CD14-positive monocyte (primary cell): ENCODE data around the gene STON2. TPM values are rescaled to one million over a fixed set of nuclear protein-coding genes. Genes with fewer than 3 reads are reported as not detected.

ENCODE experiments used
- DNase-seq, 3 donors: peaks; one replicate each; pipeline ENCODE4 v3.0.0-alpha.2; 2011 to 2022
- H2AFZ ChIP-seq: 2 replicates; pipeline ENCODE4 v1.6.0; 2012; ENCODE audit warnings: mild to moderate bottlenecking, low read depth, low read length, inconsistent platforms; ENCODE audit not compliant: insufficient read depth, poor library complexity, severe bottlenecking
- H3K27ac ChIP-seq, 2 donors: 1 replicate in 1 of 2; 2 replicates in 1 of 2; pipeline ENCODE4 v1.5.1; 2012 to 2013; ENCODE audit warnings: low read length in 2 of 2, control low read depth in 1 of 2, inconsistent platforms in 1 of 2, low read depth in 1 of 2, mild to moderate bottlenecking in 1 of 2
- H3K27me3 ChIP-seq, 2 donors: one replicate each; pipeline versions ENCODE4 v1.6.0 to v1.6.1; 2011 to 2013; ENCODE audit warnings: low read length in 2 of 2; ENCODE audit not compliant: control insufficient read depth in 2 of 2, insufficient read depth in 2 of 2
- H3K36me3 ChIP-seq, 2 donors: replicated peaks in 1 of 2; 1 replicate in 1 of 2; 2 replicates in 1 of 2; pipeline versions ENCODE4 v1.5.1 to v1.6.1; 2012 to 2013; ENCODE audit warnings: low read length in 2 of 2, control low read depth in 1 of 2, inconsistent platforms in 1 of 2, mild to moderate bottlenecking in 1 of 2; ENCODE audit not compliant: insufficient read depth in 2 of 2, control insufficient read depth in 1 of 2
- H3K4me1 ChIP-seq, 2 donors: 1 replicate in 1 of 2; 2 replicates in 1 of 2; pipeline versions ENCODE4 v1.5.1 to v1.6.1; 2012 to 2013; ENCODE audit warnings: low read length in 2 of 2, control low read depth in 1 of 2, inconsistent platforms in 1 of 2, mild to moderate bottlenecking in 1 of 2, moderate library complexity in 1 of 2; ENCODE audit not compliant: insufficient read depth in 2 of 2, control insufficient read depth in 1 of 2
- H3K4me2 ChIP-seq: replicated peaks from 2 replicates; pipeline ENCODE3; 2012; ENCODE audit warnings: low read length, moderate library complexity, mild to moderate bottlenecking; ENCODE audit not compliant: poor library complexity, severe bottlenecking; ENCODE audit errors: extremely low read depth
- H3K4me3 ChIP-seq, 3 experiments: fragments of 200-600 bp in 1 of 3; sonication (generic) in 1 of 3; replicated peaks in 1 of 3; 1 replicate in 2 of 3; 2 replicates in 1 of 3; pipeline ENCODE4 v1.5.1; 2011 to 2013; ENCODE audit warnings: low read length in 3 of 3, mild to moderate bottlenecking in 3 of 3, control low read depth in 2 of 3, low read depth in 2 of 3, inconsistent platforms in 1 of 3, moderate library complexity in 1 of 3
- H3K79me2 ChIP-seq: 2 replicates; pipeline ENCODE4 v1.6.0; 2012; ENCODE audit warnings: mild to moderate bottlenecking, control low read depth, inconsistent platforms, low read length, moderate library complexity; ENCODE audit not compliant: insufficient read depth
- H3K9ac ChIP-seq: 2 replicates; pipeline ENCODE4 v1.6.0; 2017; ENCODE audit warnings: low read length, mild to moderate bottlenecking; ENCODE audit not compliant: insufficient read depth, poor library complexity, severe bottlenecking
- H3K9me3 ChIP-seq, 2 donors: replicated peaks in 1 of 2; 1 replicate in 1 of 2; 2 replicates in 1 of 2; pipeline versions ENCODE4 v1.5.1 to v1.6.1; 2012 to 2013; ENCODE audit warnings: low read length in 2 of 2, control low read depth in 1 of 2; ENCODE audit not compliant: control insufficient read depth in 1 of 2, insufficient read depth in 1 of 2
- H4K20me1 ChIP-seq: 2 replicates; pipeline ENCODE4 v1.6.0; 2012; ENCODE audit warnings: mild to moderate bottlenecking, low read length, control low read depth, moderate library complexity; ENCODE audit not compliant: insufficient read depth
- H3K27ac Mint-ChIP-seq, 7 donors: one replicate each; pipeline ENCODE4 v1.8.0; 2020; ENCODE audit warnings: mild to moderate bottlenecking in 7 of 7, mixed read lengths in 7 of 7, moderate library complexity in 6 of 7, inconsistent platforms in 2 of 7
- H3K27me3 Mint-ChIP-seq, 3 donors: one replicate each; pipeline ENCODE4 v1.8.0; 2021 to 2022; ENCODE audit warnings: low read depth in 3 of 3, mild to moderate bottlenecking in 3 of 3, mixed read lengths in 3 of 3, moderate library complexity in 3 of 3, inconsistent platforms in 1 of 3
- H3K36me3 Mint-ChIP-seq, 2 donors: one replicate each; pipeline ENCODE4 v1.8.0; 2020; ENCODE audit warnings: mixed read lengths in 2 of 2, inconsistent platforms in 1 of 2, mild to moderate bottlenecking in 1 of 2
- H3K4me1 Mint-ChIP-seq: one replicate; pipeline ENCODE4 v1.8.0; 2020; ENCODE audit warnings: mild to moderate bottlenecking, mixed read lengths
- H3K4me3 Mint-ChIP-seq, 2 donors: one replicate each; pipeline ENCODE4 v1.8.0; 2020; ENCODE audit warnings: mild to moderate bottlenecking in 2 of 2, mixed read lengths in 2 of 2, moderate library complexity in 1 of 2
- H3K9me3 Mint-ChIP-seq, 7 donors: one replicate each; pipeline ENCODE4 v1.8.0; 2020 to 2022; ENCODE audit warnings: mixed read lengths in 7 of 7, mild to moderate bottlenecking in 6 of 7, moderate library complexity in 6 of 7, inconsistent platforms in 2 of 7
- WGBS: methylation state at CpG from one replicate; pipeline ENCODE4 v1.1.5; 2013; ENCODE audit warnings: missing lambda C conversion rate; ENCODE audit not compliant: insufficient coverage; 5-methylcytosine and 5-hydroxymethylcytosine counted together
- intact Hi-C, 2 donors: fragments of 100-400 bp; cut with micrococcal nuclease; formaldehyde crosslinking; loops; one replicate each; pipeline versions ENCODE4 v1.15.0 to v1.15.1; 2023
- polyA plus RNA-seq, 3 donors: library from polyadenylated mRNA; depleted of rRNA in 1 of 3; unstranded in 2 of 3; stranded (reverse) in 1 of 3; fragments of 300-500 nt in 2 of 3; fragments of >200 nt in 1 of 3; fragmentation: Illumina TruSeq in 2 of 3; gene quantifications; 1 replicate in 2 of 3; 2 replicates in 1 of 3; pipeline ENCODE4 v1.2.3, GENCODE V29; 2012 to 2021
- TF ChIP-seq, protein P1 (sequence below): fragments of 200-600 bp; IDR thresholded peaks from one replicate; pipeline ENCODE4 v1.8.0; 2022; ENCODE audit warnings: antibody characterized with exemption, mild to moderate bottlenecking

The STON2 gene
- polyA plus RNA-seq, 3 donors: 1.6 to 3.2 (median 2.1) TPM

GRCh38 chr14:81263777-81264410 lies 136.2 kb downstream of the STON2 start:
- Histone ChIP-seq H3K4me1 (no peaks in the 10 kb centered on the region), H3K9me3 (no peaks in the 10 kb centered on the region), H2AFZ (no peak overlapping the region), H3K9ac (no peak overlapping the region), H3K79me2 (no peaks in the 10 kb centered on the region), H3K36me3 (no peaks in the 10 kb centered on the region), H3K4me3 (no peak overlapping the region), H4K20me1 (no peaks in the 10 kb centered on the region), H3K4me2 (no peak overlapping the region), H3K27ac (no peak overlapping the region), H3K27me3 (no peaks in the 10 kb centered on the region)
- intact Hi-C loops: no loop called here
- TF ChIP-seq, protein P1, sequence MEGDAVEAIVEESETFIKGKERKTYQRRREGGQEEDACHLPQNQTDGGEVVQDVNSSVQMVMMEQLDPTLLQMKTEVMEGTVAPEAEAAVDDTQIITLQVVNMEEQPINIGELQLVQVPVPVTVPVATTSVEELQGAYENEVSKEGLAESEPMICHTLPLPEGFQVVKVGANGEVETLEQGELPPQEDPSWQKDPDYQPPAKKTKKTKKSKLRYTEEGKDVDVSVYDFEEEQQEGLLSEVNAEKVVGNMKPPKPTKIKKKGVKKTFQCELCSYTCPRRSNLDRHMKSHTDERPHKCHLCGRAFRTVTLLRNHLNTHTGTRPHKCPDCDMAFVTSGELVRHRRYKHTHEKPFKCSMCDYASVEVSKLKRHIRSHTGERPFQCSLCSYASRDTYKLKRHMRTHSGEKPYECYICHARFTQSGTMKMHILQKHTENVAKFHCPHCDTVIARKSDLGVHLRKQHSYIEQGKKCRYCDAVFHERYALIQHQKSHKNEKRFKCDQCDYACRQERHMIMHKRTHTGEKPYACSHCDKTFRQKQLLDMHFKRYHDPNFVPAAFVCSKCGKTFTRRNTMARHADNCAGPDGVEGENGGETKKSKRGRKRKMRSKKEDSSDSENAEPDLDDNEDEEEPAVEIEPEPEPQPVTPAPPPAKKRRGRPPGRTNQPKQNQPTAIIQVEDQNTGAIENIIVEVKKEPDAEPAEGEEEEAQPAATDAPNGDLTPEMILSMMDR: no peak
- DNase-seq: no peak
- no peak overlapping the region for H3K27ac Mint-ChIP-seq
- 93% methylated on average over 3 of the region's 4 CpGs for WGBS
- H3K9me3 Mint-ChIP-seq: peaks cover 0 to under 1% (median 0%) of the 10 kb centered on the region in 7 donors
- H3K4me1 Mint-ChIP-seq: no peaks in the 10 kb centered on the region
- no peaks in the 10 kb centered on the region for H3K27me3 Mint-ChIP-seq
- H3K36me3 Mint-ChIP-seq: no peaks in the 10 kb centered on the region
- H3K4me3 Mint-ChIP-seq: no peak overlapping the region

DNA sequence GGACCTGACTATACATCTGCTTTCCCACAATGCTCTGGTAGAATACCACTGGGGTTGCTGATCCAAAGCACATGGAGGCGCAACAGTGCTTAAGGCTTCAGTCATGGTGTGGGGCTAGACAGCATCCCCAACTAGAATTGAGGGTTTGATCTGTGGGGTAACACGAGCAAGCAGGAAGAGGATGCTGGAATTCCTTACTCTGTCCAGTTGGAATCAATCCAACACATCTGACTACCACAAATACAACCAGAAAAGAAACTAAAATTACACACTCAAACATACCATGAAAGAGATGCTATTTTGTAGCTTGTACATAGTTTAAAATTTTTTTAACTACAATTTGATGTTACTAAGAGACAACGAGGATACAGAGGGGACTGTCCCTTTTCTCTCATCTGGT lies 138.9 kb downstream of the STON2 start:
- H3K36me3 Mint-ChIP-seq: no peaks in the 10 kb centered on the region
- intact Hi-C loops: no loop called here
- H3K9ac ChIP-seq: no peak overlapping the region
- TF ChIP-seq, protein P1: no peak
- H4K20me1 ChIP-seq: no peaks in the 10 kb centered on the region
- peaks cover 0 to 6% (median 0%) of the 10 kb centered on the region in 7 donors for H3K9me3 Mint-ChIP-seq
- no peaks in the 10 kb centered on the region for H3K36me3 ChIP-seq
- no peak overlapping the region for H3K4me2 ChIP-seq
- H3K27me3 ChIP-seq: no peaks in the 10 kb centered on the region
- no peaks in the 10 kb centered on the region for H3K79me2 ChIP-seq
- no peak overlapping the region for H3K4me3 Mint-ChIP-seq
- peaks cover 0 to 3% of the 10 kb centered on the region in 2 donors for H3K4me1 ChIP-seq
- no peaks in the 10 kb centered on the region for H3K27me3 Mint-ChIP-seq
- DNase-seq: no peak
- H3K27ac Mint-ChIP-seq: no peak overlapping the region
- no peak overlapping the region for H3K4me3 ChIP-seq
- peaks cover 8% of the 10 kb centered on the region for H3K4me1 Mint-ChIP-seq
- no peaks in the 10 kb centered on the region for H3K9me3 ChIP-seq
- WGBS: no CpG with 5 or more reads among the region's 3 CpGs
- no peak overlapping the region for H3K27ac ChIP-seq
- no peak overlapping the region for H2AFZ ChIP-seq
